GM13976 (cell line): ENCODE results near the gene LPCAT2.

Experiments used
- DNase-seq: peaks from one replicate; pipeline ENCODE4 v3.0.0; 2012; ENCODE audit warnings: low spot score
- in situ Hi-C: fragments of 300-500 bp; cut with MboI; formaldehyde crosslinking; loops from one replicate; pipeline ENCODE4 v1.12.0; 2022; ENCODE audit warnings: low sequenced_read_pairs, mixed read lengths, inconsistent platforms; ENCODE audit not compliant: unreplicated experiment
- TF ChIP-seq, protein P1 (sequence below): IDR thresholded peaks from 2 replicates; pipeline ENCODE4 v1.5.1; 2012; ENCODE audit warnings: borderline replicate concordance, mild to moderate bottlenecking; ENCODE audit not compliant: insufficient read depth; ENCODE audit errors: extremely low read depth, missing control alignments, control extremely low read depth

The LPCAT2 gene

DNA sequence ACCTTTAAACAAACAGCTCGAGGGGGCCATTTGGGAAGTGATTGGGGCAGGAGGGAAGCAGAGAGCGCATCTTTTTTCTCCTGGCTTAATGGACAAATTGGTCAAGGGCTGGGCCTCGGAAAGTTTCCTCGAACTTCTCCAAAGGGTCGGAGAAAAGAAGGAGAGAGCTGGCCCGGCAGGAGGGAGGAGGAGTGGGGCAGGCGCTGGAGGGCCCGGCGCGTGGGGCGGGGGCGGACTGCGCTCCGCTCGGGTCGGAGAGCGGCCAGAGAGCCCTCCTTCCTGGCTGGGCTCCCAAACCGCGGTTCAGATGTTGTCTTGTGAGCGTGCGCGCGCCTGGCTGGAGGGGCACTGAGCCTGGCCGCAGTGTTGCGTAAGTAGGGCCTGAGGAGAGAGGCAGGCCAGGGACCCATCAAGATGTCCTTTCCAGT is 28.6 kb upstream of the LPCAT2 start:
- TF ChIP-seq, protein P1, sequence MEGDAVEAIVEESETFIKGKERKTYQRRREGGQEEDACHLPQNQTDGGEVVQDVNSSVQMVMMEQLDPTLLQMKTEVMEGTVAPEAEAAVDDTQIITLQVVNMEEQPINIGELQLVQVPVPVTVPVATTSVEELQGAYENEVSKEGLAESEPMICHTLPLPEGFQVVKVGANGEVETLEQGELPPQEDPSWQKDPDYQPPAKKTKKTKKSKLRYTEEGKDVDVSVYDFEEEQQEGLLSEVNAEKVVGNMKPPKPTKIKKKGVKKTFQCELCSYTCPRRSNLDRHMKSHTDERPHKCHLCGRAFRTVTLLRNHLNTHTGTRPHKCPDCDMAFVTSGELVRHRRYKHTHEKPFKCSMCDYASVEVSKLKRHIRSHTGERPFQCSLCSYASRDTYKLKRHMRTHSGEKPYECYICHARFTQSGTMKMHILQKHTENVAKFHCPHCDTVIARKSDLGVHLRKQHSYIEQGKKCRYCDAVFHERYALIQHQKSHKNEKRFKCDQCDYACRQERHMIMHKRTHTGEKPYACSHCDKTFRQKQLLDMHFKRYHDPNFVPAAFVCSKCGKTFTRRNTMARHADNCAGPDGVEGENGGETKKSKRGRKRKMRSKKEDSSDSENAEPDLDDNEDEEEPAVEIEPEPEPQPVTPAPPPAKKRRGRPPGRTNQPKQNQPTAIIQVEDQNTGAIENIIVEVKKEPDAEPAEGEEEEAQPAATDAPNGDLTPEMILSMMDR = no peak
- in situ Hi-C loops = no loop called here
- no peak for DNase-seq

DNA sequence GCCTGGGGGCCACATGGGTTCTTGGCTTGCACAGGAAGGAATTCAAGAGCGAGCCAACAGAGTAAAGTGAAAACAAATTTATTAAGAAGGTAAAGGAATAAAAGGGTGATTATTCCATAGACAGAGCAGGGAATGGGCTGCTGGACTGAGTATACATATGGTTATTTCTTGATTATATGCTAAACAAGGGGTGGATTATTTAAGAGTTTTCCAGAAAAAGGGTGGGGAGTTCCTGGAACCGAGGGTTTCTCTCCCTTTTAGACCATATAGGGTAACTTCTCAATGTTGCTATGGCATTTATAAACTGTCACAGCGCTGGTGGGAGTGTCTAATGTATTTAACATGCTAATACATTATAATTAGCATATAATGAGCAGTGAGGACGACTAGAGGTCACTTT is 27.8 kb upstream of the LPCAT2 start:
- in situ Hi-C loops = no loop called here
- TF ChIP-seq, protein P1 = no peak
- no peak for DNase-seq

DNA sequence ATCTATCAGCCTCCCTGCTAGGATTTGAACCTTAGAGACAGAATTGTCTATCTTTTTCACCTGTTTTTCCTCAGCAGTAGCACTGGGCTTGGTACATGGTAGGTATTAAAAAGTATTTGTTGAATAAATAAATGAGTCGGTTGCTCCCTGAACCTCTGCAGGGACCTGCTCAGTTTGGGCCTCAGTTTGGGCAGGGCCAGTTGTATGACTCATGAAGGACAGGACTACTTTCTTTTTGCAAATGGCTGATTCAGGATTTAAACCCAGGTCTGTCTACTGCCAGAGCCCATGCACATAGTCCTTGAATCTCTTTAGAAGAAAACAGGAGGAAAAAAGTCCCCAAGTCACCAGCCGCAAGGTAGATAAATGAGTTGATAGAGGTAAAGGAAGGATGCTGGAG is 26.8 kb upstream of the LPCAT2 start:
- TF ChIP-seq, protein P1 = no peak
- in situ Hi-C loops = no loop called here
- DNase-seq = no peak

DNA sequence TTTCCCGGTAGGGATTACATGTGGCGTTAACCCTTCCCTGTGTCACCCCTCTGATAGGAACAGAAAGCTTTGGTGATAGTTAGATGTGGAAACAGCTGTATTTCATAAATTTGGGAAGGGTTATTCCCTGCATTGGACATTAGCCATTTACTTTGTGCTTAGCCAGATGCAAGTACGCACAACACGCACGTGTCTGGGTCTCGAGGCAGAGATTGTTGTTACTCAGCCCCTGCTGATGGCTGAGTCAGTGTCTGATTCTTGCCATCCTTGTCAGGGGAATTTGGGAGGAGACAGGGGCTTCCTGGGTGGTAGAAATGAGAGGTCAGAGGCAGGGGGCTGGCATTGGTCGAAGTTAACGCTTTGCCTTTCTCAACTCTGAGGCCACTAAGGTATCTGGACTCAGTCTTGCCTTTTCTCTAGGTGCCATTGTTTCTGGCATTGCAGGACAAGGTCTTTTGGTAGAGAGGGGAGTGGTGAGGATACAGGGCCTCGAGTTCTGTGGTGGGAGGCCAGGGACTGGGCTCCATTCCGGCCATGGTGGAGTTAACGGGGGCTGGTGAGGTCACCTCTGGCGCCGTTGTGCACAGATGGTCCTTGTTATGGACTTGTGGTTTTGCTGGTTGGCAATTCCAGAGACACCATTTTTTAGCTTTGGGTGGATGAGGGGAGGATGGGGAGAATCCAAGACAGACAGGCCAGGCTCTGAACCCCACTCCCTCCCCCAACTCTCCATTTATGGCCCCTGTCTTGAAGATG is 21.6 kb upstream of the LPCAT2 start:
- TF ChIP-seq, protein P1 = no peak
- no peak for DNase-seq
- in situ Hi-C loops = no loop called here

DNA sequence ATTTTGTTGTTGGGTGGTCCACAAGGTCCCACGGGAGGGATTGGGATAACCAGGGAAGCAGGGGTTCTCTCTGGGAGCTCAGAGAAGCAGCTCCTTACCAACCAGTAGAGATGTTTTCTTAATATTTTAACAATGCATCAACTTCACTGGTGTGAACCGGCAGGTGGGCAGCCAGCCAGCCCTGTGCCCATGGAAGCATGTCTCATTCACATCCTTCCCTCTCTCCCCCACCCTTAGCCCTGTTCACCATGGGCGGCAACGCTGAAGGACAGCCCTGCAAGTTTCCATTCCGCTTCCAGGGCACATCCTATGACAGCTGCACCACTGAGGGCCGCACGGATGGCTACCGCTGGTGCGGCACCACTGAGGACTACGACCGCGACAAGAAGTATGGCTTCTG is 20.6 kb upstream of the LPCAT2 start:
- in situ Hi-C loops = no loop called here
- no peak for DNase-seq
- TF ChIP-seq, protein P1 = no peak

DNA sequence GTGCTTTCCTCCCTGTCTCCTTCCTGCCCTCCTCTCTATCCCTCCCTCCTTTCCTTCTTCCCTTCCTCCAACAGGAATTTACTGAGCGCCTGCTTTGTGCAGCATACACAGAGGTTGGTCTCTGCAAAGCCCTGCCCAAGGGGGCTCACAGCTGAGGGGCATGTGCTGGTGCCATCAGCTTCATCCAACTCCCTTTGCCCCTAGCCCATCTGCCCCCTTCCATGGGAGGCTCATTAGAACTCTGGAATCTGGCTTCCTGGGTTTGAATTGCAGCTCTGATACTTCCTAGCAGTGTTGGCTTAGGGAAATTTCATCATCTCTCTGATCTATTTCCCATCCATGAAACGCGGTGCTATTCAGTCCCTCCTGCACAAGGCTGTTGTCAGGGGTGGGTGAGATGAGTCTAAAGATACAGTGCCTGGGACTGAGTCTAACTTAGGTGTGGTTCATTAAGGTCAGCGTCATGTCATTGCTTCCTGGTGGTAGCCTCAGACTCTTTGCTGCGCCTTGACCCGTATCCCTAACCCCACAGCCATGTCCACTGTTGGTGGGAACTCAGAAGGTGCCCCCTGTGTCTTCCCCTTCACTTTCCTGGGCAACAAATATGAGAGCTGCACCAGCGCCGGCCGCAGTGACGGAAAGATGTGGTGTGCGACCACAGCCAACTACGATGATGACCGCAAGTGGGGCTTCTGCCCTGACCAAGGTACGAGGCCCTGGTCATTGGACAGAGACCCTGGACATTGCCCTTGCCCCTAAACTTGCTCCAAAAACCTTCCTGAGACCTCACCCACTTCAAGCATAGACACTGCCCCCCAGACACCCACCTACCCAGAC is 19.5 kb upstream of the LPCAT2 start:
- TF ChIP-seq, protein P1 = no peak
- DNase-seq = no peak
- in situ Hi-C loops = no loop called here

DNA sequence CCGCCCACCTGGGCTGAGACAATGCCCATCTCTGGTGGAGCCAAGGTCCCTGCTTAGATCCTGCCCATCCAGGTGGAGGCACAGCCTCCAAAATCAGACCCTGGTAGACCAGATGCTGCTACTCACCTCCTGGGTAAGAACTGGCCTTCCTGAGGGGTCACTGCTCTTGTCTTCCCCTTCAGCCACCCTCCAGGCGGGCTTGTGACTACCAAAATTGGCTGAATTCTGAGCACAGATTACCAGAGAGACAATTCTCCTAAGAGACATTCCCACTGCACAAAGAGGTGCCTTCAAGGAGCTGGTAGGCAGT is 19.0 kb upstream of the LPCAT2 start:
- in situ Hi-C loops = no loop called here
- TF ChIP-seq, protein P1 = no peak

More for the DNA sequence above, 19.0 kb upstream of the LPCAT2 start:
- no peak for DNase-seq
